Urinary bladder (tissue), 4 donors: ENCODE measurements around the gene AURKB. TPM values are rescaled to one million over a fixed set of nuclear protein-coding genes. Genes with fewer than 3 reads are reported as not detected.

Source experiments
- DNase-seq: peaks from one replicate; pipeline ENCODE4 v3.0.0-alpha.2; 2015; ENCODE audit errors: extremely low spot score
- H3K27ac ChIP-seq: one replicate; pipeline ENCODE4 v1.5.1; 2013; ENCODE audit warnings: low read depth, mild to moderate bottlenecking, moderate library complexity
- H3K36me3 ChIP-seq: one replicate; pipeline ENCODE4 v1.6.1; 2013; ENCODE audit warnings: mild to moderate bottlenecking, moderate library complexity; ENCODE audit not compliant: insufficient read depth
- H3K4me1 ChIP-seq: one replicate; pipeline ENCODE4 v1.6.1; 2013; ENCODE audit warnings: mild to moderate bottlenecking, moderate library complexity; ENCODE audit not compliant: insufficient read depth
- H3K4me3 ChIP-seq: one replicate; pipeline ENCODE4 v1.5.1; 2013; ENCODE audit warnings: low read depth, low read length
- WGBS: extraction: QIAGEN DNeasy Blood & Tissue Kit; methylation state at CpG from one replicate; pipeline ENCODE4 v1.1.7; 2013; 5-methylcytosine and 5-hydroxymethylcytosine counted together
- polyA plus RNA-seq: library from polyadenylated mRNA; stranded (reverse); fragments of 200-250 nt; gene quantifications from one replicate; pipeline ENCODE4 v1.2.3, GENCODE V29; 2013
- total RNA-seq: library from RNA; depleted of rRNA; stranded (reverse); fragments of >200 nt; gene quantifications from one replicate; pipeline ENCODE4 v1.2.3, GENCODE V29; 2014
- donor health status: healthy with polysubstance abuse.
- donor health status: healthy.

The AURKB gene
- total and polyA plus RNA-seq, 2 donors: 0.66 to 9.3 TPM

GRCh38 chr17:8167526-8167925 lies 42.8 kb downstream of the AURKB start:
- Histone ChIP-seq H3K4me1 (no peaks in the 10 kb centered on the region), H3K27ac (no peak overlapping the region), H3K36me3 (no peaks in the 10 kb centered on the region), H3K4me3 (no peak overlapping the region)
- 75% methylated on average over 3 of the region's 3 CpGs for WGBS
- DNase-seq: no peak

GRCh38 chr17:8166731-8167130 lies 43.6 kb downstream of the AURKB start:
- no peak overlapping the region for H3K27ac ChIP-seq
- no peak overlapping the region for H3K4me3 ChIP-seq
- no peaks in the 10 kb centered on the region for H3K36me3 ChIP-seq
- no peaks in the 10 kb centered on the region for H3K4me1 ChIP-seq
- DNase-seq: no peak
- WGBS: 90% methylated on average over 6 of the region's 6 CpGs

GRCh38 chr17:8164815-8165131 lies 45.6 kb downstream of the AURKB start:
- Histone ChIP-seq H3K27ac (no peak overlapping the region), H3K36me3 (peaks cover 3% of the 10 kb centered on the region), H3K4me1 (no peaks in the 10 kb centered on the region), H3K4me3 (no peak overlapping the region)
- WGBS: 65% methylated on average over 6 of the region's 6 CpGs
- no peak for DNase-seq

- Histone ChIP-seq H3K27ac (peak overlapping the region; percentile 99), H3K36me3 (peaks cover 7% of the 10 kb centered on the region), H3K4me3 (no peak overlapping the region), H3K4me1 (no peaks in the 10 kb centered on the region)
- no peak for DNase-seq
- 28% methylated on average over 13 of the region's 13 CpGs for WGBS
These were observed 46.2 kb downstream of the AURKB start for GRCh38 chr17:8163978-8164814.

GRCh38 chr17:8162997-8163977 lies 47.1 kb downstream of the AURKB start:
- Histone ChIP-seq H3K4me3 (peak overlapping the region; percentile 92), H3K36me3 (peaks cover 7% of the 10 kb centered on the region), H3K27ac (peak overlapping the region; percentile 99), H3K4me1 (no peaks in the 10 kb centered on the region)
- DNase-seq: no peak
- 6% methylated on average over 55 of the region's 55 CpGs for WGBS

GRCh38 chr17:8162233-8162996 lies 48.0 kb downstream of the AURKB start, which contains the start of gene VAMP2:
Gene VAMP2, minus strand, starts transcription at chr17:8162948. Its CDS starts 69 bp downstream, at chr17:8162879.
- Histone ChIP-seq H3K36me3 (peaks cover 7% of the 10 kb centered on the region), H3K4me3 (peak within 1 kb of the TSS; percentile 92), H3K4me1 (no peaks in the 10 kb centered on the region), H3K27ac (peak within 1 kb of the TSS; percentile 99)
- DNase-seq: no peak
- WGBS: under 1% methylated on average over 75 of the region's 75 CpGs

- peaks cover 7% of the 10 kb centered on the region for H3K36me3 ChIP-seq
- peak overlapping the region; percentile 99 for H3K27ac ChIP-seq
- WGBS: 47% methylated on average over 19 of the region's 19 CpGs
- no peak for DNase-seq
- no peaks in the 10 kb centered on the region for H3K4me1 ChIP-seq
- H3K4me3 ChIP-seq: peak overlapping the region; percentile 92
These were observed 48.8 kb downstream of the AURKB start for GRCh38 chr17:8161289-8162232.

GRCh38 chr17:8160741-8161221 lies 49.6 kb downstream of the AURKB start:
- 46% methylated on average over 5 of the region's 5 CpGs for WGBS
- H3K4me3 ChIP-seq: no peak overlapping the region
- H3K27ac ChIP-seq: no peak overlapping the region
- H3K4me1 ChIP-seq: no peaks in the 10 kb centered on the region
- H3K36me3 ChIP-seq: peaks cover 7% of the 10 kb centered on the region
- DNase-seq: no peak

GRCh38 chr17:8160224-8160577 lies 50.2 kb downstream of the AURKB start:
- no peaks in the 10 kb centered on the region for H3K4me1 ChIP-seq
- H3K27ac ChIP-seq: no peak overlapping the region
- no peak overlapping the region for H3K4me3 ChIP-seq
- H3K36me3 ChIP-seq: peaks cover 7% of the 10 kb centered on the region
- no peak for DNase-seq
- WGBS: 60% methylated on average over 4 of the region's 4 CpGs

- Histone ChIP-seq H3K27ac (no peak overlapping the region), H3K4me1 (no peaks in the 10 kb centered on the region), H3K36me3 (peaks cover 7% of the 10 kb centered on the region), H3K4me3 (no peak overlapping the region)
- no peak for DNase-seq
- WGBS: 79% methylated on average over 4 of the region's 4 CpGs
These were observed 50.7 kb downstream of the AURKB start for GRCh38 chr17:8159459-8160223.

GRCh38 chr17:8159032-8159400 lies 51.4 kb downstream of the AURKB start:
- peaks cover 7% of the 10 kb centered on the region for H3K36me3 ChIP-seq
- H3K4me1 ChIP-seq: no peaks in the 10 kb centered on the region
- no peak overlapping the region for H3K4me3 ChIP-seq
- no peak for DNase-seq
- 63% methylated on average over 3 of the region's 3 CpGs for WGBS
- H3K27ac ChIP-seq: no peak overlapping the region
